ENCODE data around the gene GNAO1. TPM values are rescaled to one million over a fixed set of nuclear protein-coding genes. Genes with fewer than 3 reads are reported as not detected.

GNAO1 gene
- total RNA-seq, 4 donors from 2014 or later = 2.7 to 12.9 (median 6.1) TPM

DNA sequence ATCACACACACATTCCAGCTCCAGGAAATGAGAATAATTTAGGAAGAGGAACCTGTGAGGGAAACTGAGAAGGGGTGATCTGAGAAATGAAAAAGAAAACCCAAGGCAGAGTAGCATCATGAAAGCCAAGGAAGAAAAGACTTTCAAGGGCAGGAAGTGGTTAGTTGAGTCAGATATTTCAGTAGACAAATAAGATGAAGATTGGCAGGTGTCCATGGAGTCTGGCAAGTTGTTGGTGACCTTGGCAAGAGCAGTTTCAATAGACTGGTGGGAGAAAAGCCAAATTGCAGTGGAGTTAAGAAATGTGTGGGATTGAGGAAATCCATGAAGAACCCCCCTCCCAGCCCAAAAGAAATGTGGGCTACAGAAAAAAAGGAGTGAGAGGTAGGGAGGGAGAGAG is 10.7 kb downstream of the GNAO1 start:
- Histone ChIP-seq H3K4me3 (no peak overlapping the region), H3K4me1 (peaks cover 0 to 9% (median 0%) of the 10 kb centered on the region in 4 donors), H3K36me3 (no peaks in the 10 kb centered on the region), H3K27me3 (no peaks in the 10 kb centered on the region), H3K9me3 (no peaks in the 10 kb centered on the region), H3K27ac (no peak overlapping the region)
- TF ChIP-seq CTCF (IDR thresholded peaks at IDR 0.05) = no peak
- no peak for DNase-seq (ENCODE audit: low spot score in 2 of 2)

DNA sequence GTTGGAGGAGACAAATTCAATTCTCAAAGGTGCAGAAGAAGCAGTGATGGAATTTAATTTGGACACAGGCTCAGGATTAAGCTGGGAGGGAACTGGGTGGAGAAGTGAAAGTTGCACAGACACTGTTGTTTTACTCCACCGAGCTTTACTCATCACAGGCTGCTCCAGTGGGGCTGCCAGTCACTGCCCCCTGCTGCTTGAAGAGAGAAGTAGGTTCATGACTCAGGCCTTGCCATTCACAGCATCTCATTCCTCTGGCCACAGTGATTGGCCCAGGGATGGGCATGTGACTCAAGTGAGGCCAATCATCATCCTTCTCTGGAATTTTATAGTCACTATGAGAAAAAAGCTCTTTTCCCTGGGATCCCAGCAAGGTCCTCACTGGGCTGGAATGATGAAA is 11.8 kb downstream of the GNAO1 start:
- WGBS, 2 donors = 27 to 45% methylated on average over 1 of the region's 1 CpG
- Histone ChIP-seq H3K4me1 (peaks cover 0 to 9% (median 0%) of the 10 kb centered on the region in 4 donors), H3K36me3 (no peaks in the 10 kb centered on the region), H3K27me3 (no peaks in the 10 kb centered on the region), H3K27ac (no peak overlapping the region), H3K9me3 (no peaks in the 10 kb centered on the region), H3K4me3 (no peak overlapping the region)
- TF ChIP-seq CTCF (IDR thresholded peaks at IDR 0.05) = peak in 2 of 5 experiments; percentile 14 to 18
- no peak for TF ChIP-seq EP300 (IDR thresholded peaks at IDR 0.05)
- TF ChIP-seq POLR2A (IDR thresholded peaks at IDR 0.05) = no peak
- DNase-seq (ENCODE audit: low spot score in 2 of 2) = no peak

GRCh38 chr16:56204816-56205215 is 13.5 kb downstream of the GNAO1 start:
- WGBS, 2 donors = 80 to 87% methylated on average over 4 of the region's 4 CpGs
- no peaks in the 10 kb centered on the region for H3K9me3 ChIP-seq
- TF ChIP-seq POLR2A (IDR thresholded peaks at IDR 0.05) = no peak
- no peak for TF ChIP-seq EP300 (IDR thresholded peaks at IDR 0.05)
- TF ChIP-seq CTCF (IDR thresholded peaks at IDR 0.05) = no peak
- peaks cover 0 to 9% (median 0%) of the 10 kb centered on the region in 4 donors for H3K4me1 ChIP-seq
- no peak overlapping the region for H3K4me3 ChIP-seq
- no peak overlapping the region for H3K27ac ChIP-seq
- no peaks in the 10 kb centered on the region for H3K27me3 ChIP-seq
- DNase-seq (ENCODE audit: low spot score in 2 of 2) = no peak
- no peaks in the 10 kb centered on the region for H3K36me3 ChIP-seq

DNA sequence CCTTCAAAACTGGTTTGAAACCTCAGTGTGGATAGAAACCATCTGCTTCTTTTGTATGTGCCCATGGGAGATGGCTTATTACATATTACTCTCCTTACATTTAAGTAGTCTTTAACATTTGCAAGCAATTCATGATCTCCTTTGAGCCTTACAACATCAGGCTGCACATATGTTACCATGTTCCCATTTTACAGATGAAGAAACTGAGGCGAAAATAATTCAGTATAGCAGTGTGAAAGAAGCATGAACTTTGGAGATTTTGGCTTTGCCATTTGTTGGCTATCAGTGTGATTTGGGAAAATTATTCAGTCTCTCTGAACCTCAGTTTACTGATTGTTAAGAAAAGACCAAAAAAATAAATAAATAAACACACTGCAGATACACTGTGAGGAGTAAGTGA is 15.7 kb downstream of the GNAO1 start:
- TF ChIP-seq POLR2A (IDR thresholded peaks at IDR 0.05) = no peak
- TF ChIP-seq CTCF (IDR thresholded peaks at IDR 0.05) = no peak
- TF ChIP-seq EP300 (IDR thresholded peaks at IDR 0.05) = no peak
- 90 to 91% methylated on average over 1 of the region's 1 CpG for WGBS, 2 donors
- peaks cover 0 to 13% (median 0%) of the 10 kb centered on the region in 4 donors for H3K4me1 ChIP-seq
- no peak overlapping the region for H3K27ac ChIP-seq
- H3K9me3 ChIP-seq = no peaks in the 10 kb centered on the region
- H3K27me3 ChIP-seq = no peaks in the 10 kb centered on the region
- H3K36me3 ChIP-seq = no peaks in the 10 kb centered on the region
- no peak for DNase-seq (ENCODE audit: low spot score in 2 of 2)
- H3K4me3 ChIP-seq = no peak overlapping the region

DNA sequence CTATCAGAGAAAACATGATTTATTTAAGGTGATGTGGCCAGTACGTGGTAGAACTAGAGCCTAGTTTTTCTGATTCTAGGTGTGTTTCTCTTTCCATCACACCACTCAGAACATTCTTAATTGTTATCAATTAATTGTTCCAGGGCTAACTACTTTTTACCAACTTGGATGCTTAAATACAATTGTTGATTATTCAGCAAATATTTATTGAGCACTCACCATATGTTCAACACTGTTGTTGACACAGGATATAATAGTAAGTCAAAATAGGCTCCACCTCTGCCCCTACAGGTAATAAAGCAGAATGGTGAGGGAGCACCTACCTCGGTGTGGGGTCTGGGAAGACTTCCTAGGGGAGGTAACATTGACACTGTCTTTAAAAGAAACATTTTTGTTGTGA is 16.1 kb downstream of the GNAO1 start:
- WGBS, 2 donors = 61 to 71% methylated on average over 2 of the region's 2 CpGs
- Histone ChIP-seq H3K9me3 (no peaks in the 10 kb centered on the region), H3K36me3 (no peaks in the 10 kb centered on the region), H3K4me1 (peaks cover 0 to 13% (median 0%) of the 10 kb centered on the region in 4 donors), H3K4me3 (no peak overlapping the region), H3K27ac (no peak overlapping the region), H3K27me3 (no peaks in the 10 kb centered on the region)
- TF ChIP-seq EP300 (IDR thresholded peaks at IDR 0.05) (no peak), CTCF (IDR thresholded peaks at IDR 0.05) (no peak), POLR2A (IDR thresholded peaks at IDR 0.05) (no peak)
- no peak for DNase-seq (ENCODE audit: low spot score in 2 of 2)
